Breast epithelium (tissue), 4 donors: ENCODE data around the gene VIT. TPM values are rescaled to one million over a fixed set of nuclear protein-coding genes. Genes with fewer than 3 reads are reported as not detected.

ENCODE experiments used
- DNase-seq, 2 donors: peaks; one replicate each; pipeline ENCODE4 v3.0.0-alpha.2; 2019; ENCODE audit warnings: low spot score in 2 of 2
- H3K27ac ChIP-seq, 2 donors: fragments of 200-600 bp; sonication (generic) in 1 of 2; one replicate each; pipeline ENCODE4 v1.5.1; 2016 to 2019; ENCODE audit warnings: mild to moderate bottlenecking in 1 of 2
- H3K27me3 ChIP-seq, 2 donors: fragments of 200-600 bp; sonication (generic) in 1 of 2; one replicate each; pipeline versions ENCODE4 v1.5.1 to v1.6.0; 2017 to 2019; ENCODE audit warnings: control low read depth in 1 of 2, mild to moderate bottlenecking in 1 of 2
- H3K36me3 ChIP-seq: fragments of 200-600 bp; one replicate; pipeline ENCODE4 v1.5.1; 2019
- H3K4me1 ChIP-seq, 2 donors: fragments of 200-600 bp; sonication (generic); one replicate each; pipeline ENCODE4 v1.5.1; 2016 to 2019; ENCODE audit warnings: control low read depth in 1 of 2
- H3K4me3 ChIP-seq, 3 donors: fragments of 200-600 bp; sonication (generic); 1 replicate in 2 of 3; 2 replicates in 1 of 3; pipeline ENCODE4 v1.5.1; 2016 to 2019; ENCODE audit warnings: mild to moderate bottlenecking in 3 of 3, moderate library complexity in 2 of 3
- H3K9me3 ChIP-seq, 2 donors: fragments of 200-600 bp; sonication (generic) in 1 of 2; one replicate each; pipeline ENCODE4 v1.5.1; 2016 to 2019; ENCODE audit warnings: control low read depth in 1 of 2
- CTCF ChIP-seq, 3 donors: fragments of 450-650 bp; IDR thresholded peaks; one replicate each; pipeline ENCODE4 v1.5.1; 2016 to 2017; ENCODE audit warnings: antibody characterized with exemption in 3 of 3, mild to moderate bottlenecking in 3 of 3, moderate library complexity in 3 of 3
- POLR2A ChIP-seq: fragments of 450-650 bp; IDR thresholded peaks from one replicate; pipeline ENCODE4 v1.6.1; 2016; ENCODE audit warnings: antibody characterized with exemption, mild to moderate bottlenecking, moderate library complexity
- POLR2AphosphoS5 ChIP-seq, 3 donors: sonication (generic); formaldehyde crosslinking; IDR thresholded peaks; one replicate each; pipeline ENCODE4 v1.6.1; 2017; ENCODE audit warnings: antibody characterized with exemption in 3 of 3
- intact Hi-C: fragments of 100-400 bp; cut with DNase I; formaldehyde crosslinking; loops from one replicate; pipeline ENCODE4 v1.15.1; 2023; ENCODE audit warnings: low total_unique reads
- total RNA-seq, 3 donors: library from RNA; depleted of rRNA; stranded (reverse); fragments of >200 nt; gene quantifications; one replicate each; pipeline ENCODE4 v1.1.0, GENCODE V29; 2016

VIT gene
- total RNA-seq, 3 donors from 2014 or later, result 7.9 to 136 (median 9.2) TPM

GRCh38 chr2:36700311-36700710, 3.8 kb downstream of the VIT start:
- Histone ChIP-seq H3K27me3 (no peaks in the 10 kb centered on the region), H3K27ac (no peak overlapping the region), H3K9me3 (no peaks in the 10 kb centered on the region), H3K4me1 (no peaks in the 10 kb centered on the region), H3K36me3 (no peaks in the 10 kb centered on the region), H3K4me3 (no peak overlapping the region)
- TF ChIP-seq POLR2A, result no peak
- TF ChIP-seq CTCF (IDR thresholded peaks at IDR 0.05), result no peak
- no peak for TF ChIP-seq POLR2AphosphoS5 (IDR thresholded peaks at IDR 0.05)
- intact Hi-C loops, result no loop called here
- DNase-seq, result no peak

GRCh38 chr2:36701391-36701795, 4.9 kb downstream of the VIT start:
- Histone ChIP-seq H3K9me3 (no peaks in the 10 kb centered on the region), H3K4me3 (no peak overlapping the region), H3K27me3 (no peaks in the 10 kb centered on the region), H3K36me3 (no peaks in the 10 kb centered on the region), H3K4me1 (peaks cover 0 to 3% of the 10 kb centered on the region in 2 donors), H3K27ac (peak overlapping the region; percentile 1 to 76)
- peak in 1 of 2 donors; percentile 29 for DNase-seq
- TF ChIP-seq POLR2AphosphoS5 (IDR thresholded peaks at IDR 0.05), result no peak
- peak in 2 of 3 donors; percentile 13 to 40 for TF ChIP-seq CTCF (IDR thresholded peaks at IDR 0.05)
- intact Hi-C loops, result no loop called here

- DNase-seq, result no peak
- intact Hi-C loops, result no loop called here
- H3K27ac ChIP-seq, result peak overlapping the region; percentile 1 to 71
- peaks cover 0 to 3% of the 10 kb centered on the region in 2 donors for H3K4me1 ChIP-seq
- TF ChIP-seq POLR2A, result no peak
- no peak for TF ChIP-seq POLR2AphosphoS5 (IDR thresholded peaks at IDR 0.05)
- TF ChIP-seq CTCF (IDR thresholded peaks at IDR 0.05), result no peak
- no peaks in the 10 kb centered on the region for H3K27me3 ChIP-seq
- no peak overlapping the region for H3K4me3 ChIP-seq
- no peaks in the 10 kb centered on the region for H3K9me3 ChIP-seq
- H3K36me3 ChIP-seq, result no peaks in the 10 kb centered on the region
Measured at GRCh38 chr2:36701918-36702317, 5.4 kb downstream of the VIT start.

- H3K4me1 ChIP-seq, result peaks cover 0 to 3% of the 10 kb centered on the region in 2 donors
Measured at GRCh38 chr2:36702781-36703180, 6.3 kb downstream of the VIT start.

More at GRCh38 chr2:36702781-36703180, 6.3 kb downstream of the VIT start:
- intact Hi-C loops, result no loop called here
- Histone ChIP-seq H3K27me3 (no peaks in the 10 kb centered on the region), H3K4me3 (no peak overlapping the region), H3K9me3 (no peaks in the 10 kb centered on the region), H3K36me3 (no peaks in the 10 kb centered on the region), H3K27ac (peak overlapping the region; percentile 19 to 71)
- no peak for DNase-seq
- no peak for TF ChIP-seq POLR2AphosphoS5 (IDR thresholded peaks at IDR 0.05)
- no peak for TF ChIP-seq CTCF (IDR thresholded peaks at IDR 0.05)
- no peak for TF ChIP-seq POLR2A
